22Rv1 (cell line): ENCODE results near the gene CDC14A.
A peak's percentile ranks its signal among the peaks of the same experiment; 100 is the strongest.

Experiments used
- H3K27ac ChIP-seq: fragments of 450-650 bp; 2 replicates; pipeline ENCODE4 v1.5.1; 2017
- CTCF ChIP-seq: fragments of 450-650 bp; IDR thresholded peaks from 2 replicates; pipeline ENCODE4 v1.5.1; 2017; ENCODE audit warnings: mild to moderate bottlenecking
- ZFX ChIP-seq: fragments of 450-650 bp; IDR thresholded peaks from 2 replicates; pipeline ENCODE4 v1.6.1; 2017; ENCODE audit warnings: antibody characterized with exemption, borderline replicate concordance

Gene CDC14A

DNA sequence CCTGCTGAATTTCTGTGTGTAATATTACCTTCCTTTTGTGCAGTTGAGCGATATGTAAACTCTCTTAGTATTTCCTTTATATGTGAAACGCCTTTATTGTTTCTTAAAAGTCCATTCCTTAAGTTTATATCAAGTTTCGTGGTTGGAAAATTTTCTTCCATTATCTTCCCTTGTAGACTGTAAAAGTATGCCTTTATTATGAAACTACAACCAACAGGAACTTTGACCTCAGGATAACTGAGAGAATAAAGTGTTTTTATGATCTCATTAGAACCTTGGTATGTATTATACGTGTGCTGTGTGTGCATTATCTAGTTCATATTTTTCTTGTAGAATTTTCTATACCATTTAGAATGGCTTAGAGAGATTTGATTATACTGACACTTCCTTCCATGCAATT lies 3.1 kb upstream of the CDC14A start:
- H3K27ac ChIP-seq = no peak overlapping the region
- TF ChIP-seq CTCF (no peak), ZFX (no peak)

- no peak for TF ChIP-seq ZFX
- peak overlapping the region; percentile 99 for H3K27ac ChIP-seq
Observed at GRCh38 chr1:100350787-100351094, 1.6 kb upstream of the CDC14A start.

DNA sequence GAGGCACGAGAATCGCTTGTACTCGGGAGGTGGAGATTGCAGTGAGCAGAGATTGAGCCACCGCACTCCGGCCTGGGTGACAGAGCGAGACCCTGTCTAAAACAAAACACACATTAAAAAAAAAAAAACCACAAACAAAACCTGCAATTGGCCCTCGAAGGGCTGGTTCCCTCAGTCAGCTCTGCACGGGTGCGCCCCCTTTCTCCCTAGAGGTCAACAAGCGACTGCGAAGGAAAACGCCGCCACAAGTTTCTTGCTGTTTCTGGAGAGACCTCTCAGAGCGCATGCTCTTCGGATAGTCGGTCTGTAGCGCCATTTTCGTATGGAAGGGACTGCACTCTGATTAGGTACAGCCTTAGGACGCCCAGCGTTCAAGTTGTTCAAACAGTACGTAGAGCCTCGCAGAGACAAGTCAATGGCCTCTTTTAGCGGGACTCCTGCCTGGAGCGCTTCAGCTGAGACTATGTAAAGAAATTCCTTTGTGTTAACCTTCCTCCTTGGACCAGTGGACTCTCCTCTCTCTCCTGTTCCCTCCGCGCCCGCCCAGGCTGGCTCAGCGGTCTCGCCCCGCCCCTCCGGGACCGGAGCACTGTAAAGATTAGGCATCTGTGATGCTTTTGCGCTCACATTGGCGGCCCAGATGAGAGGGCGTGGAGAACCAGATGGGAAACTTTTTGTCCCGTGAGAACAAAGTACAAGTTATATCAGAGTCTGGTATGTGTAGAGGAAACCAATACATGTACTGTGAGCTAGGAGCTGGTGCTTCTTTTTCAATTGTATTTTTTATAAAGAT lies 1.0 kb upstream of the CDC14A start:
- TF ChIP-seq ZFX = no peak
- TF ChIP-seq CTCF = peak; percentile 40
- peak overlapping the region; percentile 99 for H3K27ac ChIP-seq

DNA sequence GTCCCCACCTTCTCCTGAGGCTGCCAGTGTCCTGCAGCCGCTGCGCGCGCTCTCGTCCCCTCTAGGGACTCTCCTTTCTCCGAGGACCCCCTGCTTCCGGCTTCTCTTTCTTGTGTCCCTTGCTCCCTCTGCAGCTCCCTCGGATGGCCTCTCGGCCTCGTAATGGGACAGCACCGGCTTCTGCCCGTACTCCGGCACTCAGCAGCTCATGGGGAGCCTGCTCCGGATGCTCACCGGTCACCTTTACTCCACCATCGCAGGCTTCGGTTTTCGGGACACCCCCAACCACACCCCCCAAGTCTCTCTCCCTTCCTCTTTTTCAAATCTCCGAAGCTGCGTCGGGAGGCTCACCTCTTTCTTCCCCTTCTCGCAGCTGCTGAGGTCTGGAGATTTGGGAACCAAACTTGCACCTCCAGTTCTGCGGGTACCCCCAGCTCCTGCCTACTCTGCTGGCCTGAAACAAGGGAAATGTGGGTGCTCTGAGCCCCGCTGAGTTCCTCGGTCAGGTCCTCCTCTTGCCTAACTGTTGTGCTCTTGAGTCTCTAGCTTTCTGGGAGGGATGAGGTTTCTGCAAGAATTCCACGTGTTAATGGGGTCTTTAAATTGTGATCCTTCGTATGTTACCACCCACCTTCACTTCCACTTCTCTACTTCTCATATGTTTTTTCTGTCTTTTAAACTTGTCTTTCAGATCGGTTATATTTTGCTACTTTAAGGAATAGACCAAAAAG lies 930 bp downstream of the CDC14A start:
- peak overlapping the region; percentile 99 for H3K27ac ChIP-seq
- TF ChIP-seq ZFX (no peak), CTCF (0 out of 2 replicates have a peak, but pooled peaks have one; percentile 5)

DNA sequence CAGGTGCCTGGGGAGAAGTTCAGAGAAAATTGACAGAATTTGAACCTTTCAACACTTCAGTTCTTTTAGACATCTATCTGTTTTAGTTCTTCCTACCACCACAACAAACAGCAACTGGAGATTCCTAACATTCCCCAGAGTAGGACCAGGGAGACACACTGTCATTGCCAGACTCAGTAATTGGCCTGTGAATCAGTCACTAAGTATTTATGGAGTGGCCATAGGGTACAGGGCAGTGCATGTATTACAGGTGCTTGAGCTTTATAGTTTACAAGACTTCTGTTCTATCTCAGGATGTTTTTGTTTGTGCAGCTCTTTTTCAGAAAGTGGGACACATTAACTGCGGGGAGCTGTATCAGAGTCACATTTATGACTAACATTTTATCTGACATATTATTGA lies 1.7 kb downstream of the CDC14A start:
- H3K27ac ChIP-seq = peak overlapping the region; percentile 99
- no peak for TF ChIP-seq ZFX
- TF ChIP-seq CTCF = no peak

GRCh38 chr1:100354971-100355394 lies 2.7 kb downstream of the CDC14A start:
- TF ChIP-seq CTCF = no peak
- TF ChIP-seq ZFX = no peak
- H3K27ac ChIP-seq = peak overlapping the region; percentile 99

DNA sequence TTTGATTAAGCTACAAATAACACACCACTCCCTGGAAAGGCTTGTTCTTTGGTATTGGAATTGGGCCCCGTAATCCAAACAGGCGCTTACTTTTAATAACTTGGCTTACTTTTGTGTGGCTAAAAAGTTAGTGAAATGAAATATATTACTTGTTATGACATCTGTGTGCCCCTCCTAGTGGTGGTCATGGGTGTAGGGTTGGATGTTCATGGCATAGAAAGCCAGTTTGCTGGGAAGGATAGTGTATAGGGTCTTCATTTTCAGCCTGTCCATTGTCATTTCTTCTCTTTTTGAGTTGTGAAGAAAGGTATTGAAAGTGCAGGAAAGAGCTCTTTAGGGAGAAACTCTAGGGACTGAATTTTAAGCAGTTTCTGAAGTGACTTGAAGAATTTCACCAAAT lies 5.9 kb downstream of the CDC14A start:
- TF ChIP-seq CTCF (peak; percentile 19), ZFX (no peak)
- no peak overlapping the region for H3K27ac ChIP-seq
